Keratinocyte (primary cell): ENCODE data around the gene XKRX. TPM values are rescaled to one million over a fixed set of nuclear protein-coding genes. Genes with fewer than 3 reads are reported as not detected.

ENCODE experiments used
- DNase-seq: peaks from one replicate; pipeline ENCODE4 v3.0.0-alpha.2; 2011; ENCODE audit warnings: low read depth, missing footprints, low spot score
- FAIRE-seq: peaks from 2 replicates; lab custom pipeline; 2011; peaks lifted over from hg19 to GRCh38; lab: Jason Lieb, UNC
- H2AFZ ChIP-seq: 2 replicates; pipeline ENCODE4 v1.6.0; 2012; ENCODE audit warnings: low read length, control low read depth, inconsistent platforms; ENCODE audit not compliant: control insufficient read depth
- H3K27ac ChIP-seq: 2 replicates; pipeline ENCODE4 v1.5.1; 2011; ENCODE audit warnings: low read length; ENCODE audit not compliant: control insufficient read depth, insufficient read depth
- H3K27me3 ChIP-seq: 3 replicates; pipeline ENCODE4 v1.6.0; 2011; ENCODE audit warnings: low read length; ENCODE audit not compliant: control insufficient read depth, insufficient read depth; ENCODE audit errors: extremely low read depth
- H3K36me3 ChIP-seq, 2 experiments: 2 replicates in 1 of 2; 3 replicates in 1 of 2; pipeline ENCODE4 v1.5.1; 2011; ENCODE audit warnings: low read length in 2 of 2, mild to moderate bottlenecking in 1 of 2; ENCODE audit not compliant: control insufficient read depth in 2 of 2, insufficient read depth in 2 of 2; ENCODE audit errors: extremely low read depth in 1 of 2
- H3K4me1 ChIP-seq: 3 replicates; pipeline ENCODE4 v1.5.1; 2011; ENCODE audit warnings: low read length; ENCODE audit not compliant: control insufficient read depth, insufficient read depth; ENCODE audit errors: extremely low read depth
- H3K4me2 ChIP-seq: 3 replicates; pipeline ENCODE4 v1.6.0; 2011; ENCODE audit warnings: low read depth, low read length; ENCODE audit not compliant: control insufficient read depth, insufficient read depth; ENCODE audit errors: extremely low read depth
- H3K4me3 ChIP-seq, 3 experiments: fragments of 200-600 bp in 1 of 3; sonication (generic) in 1 of 3; 2 replicates in 2 of 3; 3 replicates in 1 of 3; pipeline ENCODE4 v1.5.1; 2011 to 2016; ENCODE audit warnings: low read length in 3 of 3, mild to moderate bottlenecking in 3 of 3, control low read depth in 2 of 3, inconsistent platforms in 1 of 3, low read depth in 1 of 3, mixed read lengths in 1 of 3, mixed run types in 1 of 3, moderate library complexity in 1 of 3; ENCODE audit not compliant: control insufficient read depth in 2 of 3, insufficient read depth in 2 of 3; ENCODE audit errors: extremely low read depth in 1 of 3
- H3K79me2 ChIP-seq: 2 replicates; pipeline ENCODE4 v1.6.0; 2012; ENCODE audit warnings: low read length; ENCODE audit not compliant: control insufficient read depth, insufficient read depth
- H3K9ac ChIP-seq: 3 replicates; pipeline ENCODE4 v1.6.0; 2011; ENCODE audit warnings: low read length; ENCODE audit not compliant: control insufficient read depth, insufficient read depth; ENCODE audit errors: extremely low read depth
- H3K9me1 ChIP-seq: 3 replicates; pipeline ENCODE4 v1.6.0; 2011; ENCODE audit warnings: low read length; ENCODE audit not compliant: control insufficient read depth, insufficient read depth; ENCODE audit errors: extremely low read depth
- H3K9me3 ChIP-seq: 2 replicates; pipeline ENCODE4 v1.5.1; 2012; ENCODE audit warnings: low read depth, low read length; ENCODE audit not compliant: control insufficient read depth
- H4K20me1 ChIP-seq: 3 replicates; pipeline ENCODE4 v1.6.0; 2011; ENCODE audit warnings: low read length; ENCODE audit not compliant: control insufficient read depth, insufficient read depth; ENCODE audit errors: extremely low read depth
- EZH2 ChIP-seq: IDR thresholded peaks from one replicate; pipeline ENCODE4 v1.6.1; 2012; ENCODE audit warnings: inconsistent platforms, mild to moderate bottlenecking, low read length, moderate library complexity
- dilution Hi-C: fragments of 300-500 bp; cut with MboI; formaldehyde crosslinking; loops from one replicate; pipeline ENCODE4 v1.7.0; 2020; ENCODE audit warnings: low sequenced_read_pairs; ENCODE audit not compliant: extremely low pct_ligation_motif_present
- polyA plus RNA-seq, 5 experiments: library from polyadenylated mRNA; depleted of rRNA in 3 of 5; stranded (reverse) in 3 of 5; stranded (forward) in 1 of 5; unstranded in 1 of 5; fragments of >200 nt; gene quantifications; 1 replicate in 1 of 5; 2 replicates in 3 of 5; 3 replicates in 1 of 5; pipeline versions ENCODE4 v1.2.1 to v1.2.3, GENCODE V29; 2011 to 2012; ENCODE audit warnings: missing spikeins in 2 of 5, low read depth in 1 of 5, low replicate concordance in 1 of 5
- TF ChIP-seq, protein P1 (sequence below), 3 experiments: IDR thresholded peaks in 1 of 3; conservative IDR thresholded peaks in 1 of 3; optimal IDR thresholded peaks in 1 of 3; 2 replicates in 2 of 3; 3 replicates in 1 of 3; pipeline versions ENCODE3 to v1.5.1; 2011; ENCODE audit warnings: low read length in 3 of 3, mild to moderate bottlenecking in 3 of 3, moderate library complexity in 2 of 3, control low read depth in 1 of 3, inconsistent platforms in 1 of 3; ENCODE audit not compliant: insufficient read depth in 2 of 3; ENCODE audit errors: extremely low read depth in 1 of 3

XKRX gene
- polyA plus RNA-seq, 1 donor (not counting 4 experiments of a cell fraction or from before 2014, with no cell fraction given) = 0.26 TPM

- H3K9ac ChIP-seq = no peak overlapping the region
- no peaks in the 10 kb centered on the region for H3K9me3 ChIP-seq
- H4K20me1 ChIP-seq = no peaks in the 10 kb centered on the region
- TF ChIP-seq, protein P1, sequence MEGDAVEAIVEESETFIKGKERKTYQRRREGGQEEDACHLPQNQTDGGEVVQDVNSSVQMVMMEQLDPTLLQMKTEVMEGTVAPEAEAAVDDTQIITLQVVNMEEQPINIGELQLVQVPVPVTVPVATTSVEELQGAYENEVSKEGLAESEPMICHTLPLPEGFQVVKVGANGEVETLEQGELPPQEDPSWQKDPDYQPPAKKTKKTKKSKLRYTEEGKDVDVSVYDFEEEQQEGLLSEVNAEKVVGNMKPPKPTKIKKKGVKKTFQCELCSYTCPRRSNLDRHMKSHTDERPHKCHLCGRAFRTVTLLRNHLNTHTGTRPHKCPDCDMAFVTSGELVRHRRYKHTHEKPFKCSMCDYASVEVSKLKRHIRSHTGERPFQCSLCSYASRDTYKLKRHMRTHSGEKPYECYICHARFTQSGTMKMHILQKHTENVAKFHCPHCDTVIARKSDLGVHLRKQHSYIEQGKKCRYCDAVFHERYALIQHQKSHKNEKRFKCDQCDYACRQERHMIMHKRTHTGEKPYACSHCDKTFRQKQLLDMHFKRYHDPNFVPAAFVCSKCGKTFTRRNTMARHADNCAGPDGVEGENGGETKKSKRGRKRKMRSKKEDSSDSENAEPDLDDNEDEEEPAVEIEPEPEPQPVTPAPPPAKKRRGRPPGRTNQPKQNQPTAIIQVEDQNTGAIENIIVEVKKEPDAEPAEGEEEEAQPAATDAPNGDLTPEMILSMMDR (optimal IDR thresholded peaks at IDR 0.05 in 1 of 3, IDR thresholded peaks at IDR 0.05 in 1 of 3, conservative IDR thresholded peaks at IDR 0.05 in 1 of 3; ENCODE audit: extremely low read depth in 1 of 3, insufficient read depth in 2 of 3, low read length in 3 of 3) = peak; percentile 45 to 67 (median 47)
- no peak for TF ChIP-seq EZH2
- FAIRE-seq = peak; percentile 87
- H3K79me2 ChIP-seq = no peaks in the 10 kb centered on the region
- dilution Hi-C loops = no loop called here
- peak overlapping the region; percentile 57 for H3K27ac ChIP-seq
- H3K27me3 ChIP-seq = no peaks in the 10 kb centered on the region
- H3K36me3 ChIP-seq = no peaks in the 10 kb centered on the region
- peak overlapping the region; percentile 33 for H2AFZ ChIP-seq
- H3K4me3 ChIP-seq = no peak overlapping the region
- no peaks in the 10 kb centered on the region for H3K9me1 ChIP-seq
- DNase-seq = peak; percentile 55
- H3K4me2 ChIP-seq = peak overlapping the region; percentile 66
- H3K4me1 ChIP-seq = peaks cover 9% of the 10 kb centered on the region
Observed at GRCh38 chrX:100895365-100896075, 33.2 kb downstream of the XKRX start.

- H3K27me3 ChIP-seq = no peaks in the 10 kb centered on the region
- no peak for DNase-seq
- H4K20me1 ChIP-seq = no peaks in the 10 kb centered on the region
- H3K4me3 ChIP-seq = no peak overlapping the region
- no peaks in the 10 kb centered on the region for H3K79me2 ChIP-seq
- no peaks in the 10 kb centered on the region for H3K9me1 ChIP-seq
- TF ChIP-seq, protein P1 (optimal IDR thresholded peaks at IDR 0.05 in 1 of 3, IDR thresholded peaks at IDR 0.05 in 1 of 3, conservative IDR thresholded peaks at IDR 0.05 in 1 of 3; ENCODE audit: extremely low read depth in 1 of 3, insufficient read depth in 2 of 3, low read length in 3 of 3) = no peak
- no peaks in the 10 kb centered on the region for H3K9me3 ChIP-seq
- H3K9ac ChIP-seq = no peak overlapping the region
- no peaks in the 10 kb centered on the region for H3K4me1 ChIP-seq
- dilution Hi-C loops = no loop called here
- FAIRE-seq = no peak
- no peak overlapping the region for H3K27ac ChIP-seq
- H3K36me3 ChIP-seq = no peaks in the 10 kb centered on the region
- no peak overlapping the region for H3K4me2 ChIP-seq
- no peak overlapping the region for H2AFZ ChIP-seq
Observed at GRCh38 chrX:100883654-100884053, 45.1 kb downstream of the XKRX start.
